ENCODE measurements around the gene PRIM2.
"Not testable (repeated sequence)": the region's sequence is repeated elsewhere in the genome, so short reads cannot be mapped to it uniquely, and the experiment has no call there.

PRIM2 gene

DNA sequence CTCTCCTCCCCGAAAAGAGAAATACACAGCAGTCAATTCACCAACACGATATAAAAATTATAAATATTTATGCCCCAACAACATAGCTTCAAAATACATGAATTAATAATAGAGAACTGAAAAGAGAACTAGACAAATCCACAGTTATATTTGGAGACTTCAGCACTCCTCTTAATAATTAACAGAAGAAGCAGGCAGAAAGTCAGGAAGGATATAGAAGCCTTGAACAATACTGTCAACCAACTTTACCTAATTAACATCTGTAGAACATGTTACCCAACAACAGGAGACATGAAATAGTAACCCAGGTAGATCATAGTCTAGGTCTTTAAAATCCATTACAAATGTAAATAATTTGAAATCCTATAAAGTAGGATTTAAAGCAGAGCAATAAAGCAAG, 293.2 kb downstream of the PRIM2 start:
- not testable (repeated sequence) for DNase-seq (ENCODE audit: low spot score)

GRCh38 chr6:57618959-57619358, 301.5 kb downstream of the PRIM2 start:
- DNase-seq (ENCODE audit: low spot score): not testable (repeated sequence)

GRCh38 chr6:57631773-57632172, 314.3 kb downstream of the PRIM2 start:
- DNase-seq (ENCODE audit: low spot score): not testable (repeated sequence)

GRCh38 chr6:57658526-57658925, 341.1 kb downstream of the PRIM2 start:
- not testable (repeated sequence) for DNase-seq (ENCODE audit: low spot score)

DNA sequence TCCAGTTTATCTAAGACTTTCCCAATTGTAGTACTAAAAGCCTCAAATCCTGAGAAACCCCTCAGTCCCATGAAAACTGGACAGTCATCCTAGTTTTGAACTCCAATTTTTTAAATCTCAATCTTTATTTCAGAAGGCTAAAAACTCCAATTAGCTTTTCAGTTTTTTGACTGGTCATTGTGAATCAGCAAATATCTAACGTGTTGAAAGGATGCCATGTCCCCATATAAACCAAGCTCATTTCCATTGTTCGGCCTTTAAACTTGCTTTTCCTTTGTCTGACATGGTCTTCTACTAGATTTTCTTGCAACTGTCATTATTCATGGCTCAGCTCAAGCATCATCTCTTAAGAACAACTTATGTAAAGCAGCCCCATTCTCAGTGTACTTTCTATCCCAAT, 342.4 kb downstream of the PRIM2 start:
- not testable (repeated sequence) for DNase-seq (ENCODE audit: low spot score)

DNA sequence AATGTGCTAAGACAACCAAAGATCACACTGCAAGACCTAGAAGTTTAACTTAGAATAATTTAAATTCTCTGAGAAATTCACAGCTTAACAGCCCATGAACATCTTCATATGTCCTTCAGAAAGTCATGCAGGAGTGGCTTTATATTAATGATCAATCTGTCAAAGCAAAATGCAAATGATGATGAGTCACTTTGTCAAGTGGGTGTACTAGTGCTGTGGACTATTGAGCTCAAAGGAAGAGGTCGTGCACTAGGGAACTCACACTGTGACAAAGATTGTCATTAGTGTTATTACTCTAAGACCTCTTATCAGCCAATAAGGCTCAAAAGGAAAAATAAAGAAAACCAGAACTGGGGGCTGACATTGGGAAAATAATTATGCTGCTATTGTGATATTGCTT, 343.5 kb downstream of the PRIM2 start:
- DNase-seq (ENCODE audit: low spot score): not testable (repeated sequence)

DNA sequence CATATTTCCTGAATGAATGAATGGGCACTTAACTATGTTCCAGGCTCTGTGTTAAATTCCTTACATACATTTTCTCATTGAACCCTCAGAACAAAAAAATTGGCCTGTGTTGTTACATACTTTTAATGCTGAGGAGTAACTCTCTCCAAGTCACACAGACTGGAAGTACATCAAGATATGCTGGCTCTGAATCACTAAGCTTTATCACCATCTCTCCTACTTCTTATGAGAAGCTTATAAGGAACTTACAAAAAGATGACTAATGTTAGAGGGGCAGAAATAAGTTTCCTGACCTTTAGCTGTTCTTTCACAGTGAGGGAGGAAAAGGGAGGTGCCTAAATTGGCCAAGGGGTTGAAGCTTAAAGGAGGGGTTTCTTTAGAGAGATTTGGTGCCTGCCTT, 350.7 kb downstream of the PRIM2 start:
- not testable (repeated sequence) for DNase-seq (ENCODE audit: low spot score)

DNA sequence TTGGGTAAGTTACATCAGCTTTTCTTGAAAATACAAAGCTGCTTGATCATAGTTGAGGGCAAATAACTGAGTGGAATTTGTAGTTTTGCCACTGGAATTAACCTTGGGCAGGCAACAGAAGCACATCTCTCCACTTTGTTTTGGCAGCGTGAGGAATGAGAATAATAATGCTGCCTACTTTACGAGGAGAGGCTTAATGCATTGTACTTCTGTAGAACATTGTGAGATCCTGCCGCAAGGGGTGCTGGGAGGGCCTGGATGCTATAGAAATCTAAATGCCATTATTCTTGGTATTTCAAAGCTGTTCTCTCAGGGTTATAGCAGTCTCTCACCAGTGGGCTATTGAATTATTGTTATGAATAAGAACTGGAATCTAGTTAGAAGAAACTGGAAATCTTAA, 353.8 kb downstream of the PRIM2 start:
- not testable (repeated sequence) for DNase-seq (ENCODE audit: low spot score)

DNA sequence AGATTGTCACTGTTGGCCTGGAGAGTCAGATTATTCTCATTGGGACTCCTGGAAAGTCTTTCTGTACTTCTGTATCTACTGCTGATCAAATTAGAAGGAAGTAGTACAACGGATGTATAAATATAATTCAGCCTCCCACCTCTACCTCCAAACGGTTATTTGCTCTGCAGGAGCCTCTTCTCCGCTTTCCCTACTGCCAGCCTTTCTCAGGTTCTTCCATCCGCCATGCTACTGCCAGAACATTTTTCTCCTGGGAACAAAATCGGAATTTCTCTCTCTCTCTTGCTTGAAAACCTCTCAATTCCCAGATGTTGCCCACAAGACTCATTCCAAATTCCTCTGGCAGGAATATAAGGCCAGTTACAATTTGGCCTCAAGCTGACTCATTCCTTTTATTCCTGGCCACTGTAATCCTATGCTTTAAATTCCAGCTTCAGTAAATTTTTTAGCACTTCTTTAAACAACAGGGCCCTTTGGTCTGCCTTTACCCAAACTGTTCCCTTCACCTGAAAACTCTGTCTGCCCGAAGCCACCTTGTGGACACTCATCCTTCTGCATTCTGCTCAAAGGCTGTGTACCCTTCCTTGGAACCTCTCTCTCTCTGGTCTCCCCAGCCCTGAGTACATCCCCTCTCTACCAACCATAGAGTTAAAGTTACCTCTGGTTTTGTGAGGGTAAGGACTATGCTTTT, 354.7 kb downstream of the PRIM2 start:
- not testable (repeated sequence) for DNase-seq (ENCODE audit: low spot score)

- not testable (repeated sequence) for DNase-seq (ENCODE audit: low spot score)
These were observed 355.9 kb downstream of the PRIM2 start for GRCh38 chr6:57673281-57673680.

GRCh38 chr6:57675386-57675785, 358.0 kb downstream of the PRIM2 start:
- DNase-seq (ENCODE audit: low spot score): not testable (repeated sequence)

- not testable (repeated sequence) for DNase-seq (ENCODE audit: low spot score)
These were observed 379.0 kb downstream of the PRIM2 start for GRCh38 chr6:57696382-57696781.

Measured in hematopoietic multipotent progenitor cell treated with erythropoietin and hydrocortisone succinate and interleukin-3 and kit ligand, for 17 days (in vitro differentiated cells).